HG02885 (cell line): Measurements from ENCODE around the gene HTR7.
"Not testable (repeated sequence)": the region's sequence is repeated elsewhere in the genome, so short reads cannot be mapped to it uniquely, and the experiment has no call there.

Experiments used
- ATAC-seq: cut with Tn5 transposase; IDR thresholded peaks from one replicate; pipeline ENCODE4 v1.9.1; 2021; ENCODE audit warnings: mild to moderate bottlenecking; ENCODE audit not compliant: unreplicated experiment, poor library complexity

HTR7 gene

DNA sequence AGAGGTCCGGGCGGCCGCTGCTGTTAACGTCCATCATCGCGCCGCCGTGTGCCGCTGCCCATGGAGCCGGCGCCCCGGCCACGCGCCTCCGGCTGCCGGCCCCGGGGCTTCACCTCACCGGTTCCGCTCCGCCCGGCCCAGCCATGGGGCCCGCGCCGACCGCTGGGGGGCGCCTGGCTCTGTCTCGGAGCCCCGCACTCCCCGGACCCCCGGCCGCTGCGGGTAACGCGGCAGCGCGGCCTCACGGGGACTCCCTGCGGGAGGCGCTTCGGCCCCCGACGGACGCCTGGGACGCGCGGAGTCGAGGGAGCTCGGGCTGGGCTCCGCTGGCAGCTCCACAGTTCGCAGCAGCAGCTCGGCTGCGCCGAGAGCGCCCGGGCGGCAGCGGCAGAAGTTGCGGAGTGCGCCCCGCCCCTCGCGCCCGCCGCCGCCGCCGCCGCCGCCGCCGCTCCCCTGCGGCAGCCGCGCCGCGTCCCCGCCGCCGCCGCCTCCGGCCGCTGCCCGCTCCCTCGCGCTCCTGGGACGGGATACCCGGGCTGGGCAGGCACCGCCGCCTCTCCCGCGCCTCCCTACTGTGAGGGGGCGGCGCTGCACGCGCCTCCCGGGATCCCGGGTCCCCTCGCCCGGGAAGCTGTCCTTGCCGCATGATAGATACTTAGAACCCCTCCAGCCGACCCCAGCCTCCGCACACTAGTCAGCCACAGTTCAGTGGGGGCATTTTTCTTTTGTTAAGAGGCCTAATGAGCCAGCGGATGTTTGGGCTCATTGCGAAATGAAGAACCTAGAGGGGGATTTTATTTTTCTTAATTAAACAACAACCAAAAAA lies at the start of gene HTR7:
Gene HTR7 (minus strand): TSS at position 405 of the 826 bp plus-strand sequence. CDS start 368 bp downstream, at position 37.
- peak; percentile 73 for ATAC-seq

DNA sequence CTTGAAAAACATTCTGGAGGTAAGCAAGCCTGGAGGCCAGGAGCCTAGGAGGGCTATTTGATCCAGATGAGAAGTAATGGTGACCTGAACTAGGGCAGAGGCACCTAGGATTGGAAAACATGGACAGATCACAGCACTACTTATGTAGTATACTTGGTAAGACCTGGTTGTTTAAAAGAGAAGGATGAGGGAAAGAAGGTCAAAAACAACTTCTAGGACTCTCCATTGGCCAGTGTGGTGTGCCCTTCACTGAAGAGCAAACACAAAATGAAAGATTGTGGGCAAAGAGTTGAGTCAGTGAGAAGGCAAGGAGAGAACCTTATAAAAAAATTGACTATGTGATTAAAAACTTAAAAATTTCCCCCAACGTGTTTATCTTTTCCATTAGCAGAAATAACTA lies 48.8 kb upstream of the HTR7 start:
- ATAC-seq: no peak

DNA sequence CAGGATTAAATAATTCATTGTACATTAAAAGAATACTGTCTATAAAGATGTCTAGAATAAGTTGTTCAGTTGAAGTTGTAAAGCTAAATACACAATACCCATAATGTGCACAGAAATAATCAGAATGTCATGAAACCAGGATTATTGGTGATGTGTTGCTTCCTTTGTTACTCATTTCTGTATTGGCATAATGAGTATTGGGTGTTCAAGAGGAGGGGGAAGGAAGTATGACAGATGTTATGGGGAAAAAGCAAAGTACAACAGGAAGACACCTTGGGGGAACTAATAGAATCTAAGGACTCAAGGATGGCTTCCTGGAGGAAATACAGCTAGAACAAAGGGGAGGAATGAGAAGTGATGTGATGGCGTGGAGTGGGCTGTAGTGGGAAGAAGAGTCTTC lies 48.1 kb upstream of the HTR7 start:
- ATAC-seq: no peak

DNA sequence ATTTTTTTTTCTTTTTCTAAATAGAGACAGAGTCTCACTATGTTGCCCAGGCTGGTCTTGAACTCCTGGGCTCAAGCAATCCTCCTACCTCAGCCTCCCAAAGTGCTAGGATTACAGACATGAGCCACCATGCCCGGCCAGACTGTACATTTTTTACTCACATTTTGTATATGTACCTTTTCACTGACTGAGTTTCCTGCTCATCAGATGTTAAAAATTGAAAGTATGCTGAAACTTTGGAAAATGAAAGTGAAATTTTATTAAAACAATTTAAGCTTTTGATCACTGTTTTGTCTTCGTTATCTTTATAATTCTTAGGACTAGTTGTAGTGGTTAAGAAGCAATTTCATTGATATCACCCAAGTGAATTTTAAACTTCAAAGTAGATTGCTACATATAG lies 39.1 kb upstream of the HTR7 start:
- not testable (repeated sequence) for ATAC-seq

DNA sequence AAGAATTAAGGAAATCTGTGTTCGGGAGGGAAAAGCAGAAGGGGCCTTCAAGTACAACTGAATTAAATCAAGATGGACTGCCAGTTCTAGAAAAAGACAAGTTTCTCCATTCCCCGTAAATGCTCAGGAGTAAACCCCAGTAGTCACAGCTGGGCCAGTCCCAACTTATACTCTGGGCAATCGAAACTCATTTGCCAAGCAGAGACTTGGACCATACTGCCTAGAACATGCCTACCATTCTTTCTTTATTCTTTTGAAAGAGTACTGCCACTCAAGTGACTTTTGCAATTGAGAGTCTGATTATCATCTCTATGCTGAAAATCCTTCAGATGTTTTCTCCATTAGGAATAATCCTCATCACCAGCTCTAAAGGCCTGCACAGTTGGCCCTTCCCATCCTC lies 35.4 kb upstream of the HTR7 start:
- no peak for ATAC-seq

DNA sequence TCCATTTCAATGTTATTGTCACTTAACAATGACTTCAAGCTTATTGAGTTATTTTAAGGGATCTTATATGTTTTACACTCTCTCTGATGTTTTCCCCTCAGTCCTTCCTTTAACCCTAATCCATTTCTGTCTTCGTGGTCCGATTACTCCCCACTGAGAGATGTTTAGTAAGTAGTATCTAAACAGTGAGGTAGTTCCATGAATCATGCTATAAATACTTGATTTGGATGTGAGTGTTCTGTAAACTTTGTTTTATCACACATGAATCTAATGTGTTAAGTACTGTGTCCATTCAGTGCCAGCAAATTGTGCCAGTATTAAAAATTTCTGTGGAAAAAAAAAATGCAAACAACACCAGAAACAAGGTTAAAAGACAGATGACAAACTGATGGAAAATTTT lies 32.5 kb upstream of the HTR7 start:
- no peak for ATAC-seq

DNA sequence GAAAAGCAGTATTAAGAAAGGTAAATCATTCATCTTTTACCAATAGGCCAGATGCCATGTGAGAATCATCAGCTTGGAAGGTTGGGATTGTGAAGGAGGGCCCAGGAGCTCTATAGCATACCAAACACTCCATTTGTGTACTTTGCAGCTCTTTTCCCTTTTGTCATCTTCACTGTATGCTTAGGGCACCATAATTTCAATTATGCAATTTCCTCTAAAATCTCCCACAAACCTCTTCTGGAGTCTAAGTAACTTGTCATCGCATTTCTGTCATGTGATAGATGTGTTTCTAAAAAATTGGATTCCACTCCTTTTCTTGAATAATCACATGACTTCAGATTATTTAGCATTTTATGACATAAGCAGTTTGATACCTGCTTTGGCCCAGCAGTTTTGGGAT lies 31.8 kb upstream of the HTR7 start:
- ATAC-seq: no peak

DNA sequence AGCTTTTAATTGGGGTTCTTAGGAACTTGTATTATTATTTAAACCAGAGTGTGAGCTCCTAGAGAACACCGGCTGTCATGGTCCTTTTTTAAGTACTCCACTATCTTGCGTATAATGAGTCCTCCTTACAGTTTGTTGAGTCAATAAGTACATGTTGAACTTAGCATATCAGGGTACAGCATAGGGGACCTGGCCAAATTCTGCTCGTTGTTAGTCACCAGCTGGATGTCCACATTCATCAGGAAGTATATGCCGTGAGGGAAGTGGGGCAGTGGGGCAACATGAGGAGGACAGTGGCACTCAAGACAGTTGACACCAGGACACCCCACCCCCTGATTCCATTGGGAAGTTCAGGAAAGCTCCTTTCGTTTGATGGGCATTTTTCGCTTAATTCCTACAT lies 30.5 kb upstream of the HTR7 start:
- no peak for ATAC-seq

DNA sequence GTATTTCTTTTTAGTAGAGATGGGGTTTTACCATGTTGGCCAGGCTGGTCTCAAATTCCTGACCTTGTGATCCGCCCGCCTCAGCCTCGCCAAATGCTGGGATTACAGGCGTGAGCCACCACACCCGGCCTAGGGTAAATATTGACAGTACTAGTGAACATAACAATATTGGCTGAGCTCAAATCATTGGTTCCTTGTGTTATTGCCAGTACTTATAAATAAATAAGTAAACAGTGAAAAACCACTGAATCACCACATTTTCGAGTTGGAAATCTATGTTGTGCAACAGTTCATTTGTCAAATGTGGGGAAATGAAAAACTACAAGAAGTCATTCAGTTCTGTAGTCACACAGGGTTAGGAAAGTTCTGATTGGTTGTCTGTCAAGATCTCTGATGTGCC lies 29.7 kb upstream of the HTR7 start:
- ATAC-seq: no peak

DNA sequence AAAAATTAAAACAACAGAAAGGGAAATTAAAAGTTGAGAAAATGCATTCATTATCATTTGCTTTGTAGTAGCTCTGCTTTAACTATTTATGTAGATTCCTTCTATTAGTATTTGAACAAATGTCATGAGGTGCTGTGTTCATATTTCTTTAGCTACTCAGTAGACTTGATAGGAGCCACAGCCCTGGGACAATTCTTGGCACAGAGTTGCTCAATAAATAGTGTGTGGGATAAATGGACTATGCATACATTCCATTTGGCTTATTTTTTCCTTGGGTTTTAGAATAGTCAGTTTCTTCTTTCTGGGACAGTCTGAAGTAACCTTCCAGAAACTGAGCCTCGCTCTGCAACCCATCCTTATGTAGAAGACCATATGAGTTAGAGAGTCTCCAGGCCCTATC lies 27.3 kb upstream of the HTR7 start:
- no peak for ATAC-seq

DNA sequence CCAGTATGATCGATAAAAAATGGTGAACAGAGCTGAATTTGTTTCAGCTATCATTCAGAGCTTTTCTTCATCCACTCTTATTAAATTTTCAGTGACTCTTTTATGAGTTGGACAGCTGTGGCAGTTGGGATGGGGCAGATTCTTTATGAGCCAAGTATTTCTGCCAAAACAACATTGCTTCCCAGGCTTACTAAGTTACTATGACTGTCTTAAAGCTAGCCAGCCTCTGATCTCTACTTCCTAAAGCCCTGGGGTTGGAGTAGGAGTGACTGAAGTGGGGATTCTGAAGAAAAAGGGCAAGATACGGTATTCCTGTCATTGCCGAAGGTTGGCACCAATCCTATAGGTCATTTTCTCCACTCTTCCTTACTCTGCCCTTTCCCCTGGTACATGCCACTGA lies 26.6 kb upstream of the HTR7 start:
- ATAC-seq: no peak

DNA sequence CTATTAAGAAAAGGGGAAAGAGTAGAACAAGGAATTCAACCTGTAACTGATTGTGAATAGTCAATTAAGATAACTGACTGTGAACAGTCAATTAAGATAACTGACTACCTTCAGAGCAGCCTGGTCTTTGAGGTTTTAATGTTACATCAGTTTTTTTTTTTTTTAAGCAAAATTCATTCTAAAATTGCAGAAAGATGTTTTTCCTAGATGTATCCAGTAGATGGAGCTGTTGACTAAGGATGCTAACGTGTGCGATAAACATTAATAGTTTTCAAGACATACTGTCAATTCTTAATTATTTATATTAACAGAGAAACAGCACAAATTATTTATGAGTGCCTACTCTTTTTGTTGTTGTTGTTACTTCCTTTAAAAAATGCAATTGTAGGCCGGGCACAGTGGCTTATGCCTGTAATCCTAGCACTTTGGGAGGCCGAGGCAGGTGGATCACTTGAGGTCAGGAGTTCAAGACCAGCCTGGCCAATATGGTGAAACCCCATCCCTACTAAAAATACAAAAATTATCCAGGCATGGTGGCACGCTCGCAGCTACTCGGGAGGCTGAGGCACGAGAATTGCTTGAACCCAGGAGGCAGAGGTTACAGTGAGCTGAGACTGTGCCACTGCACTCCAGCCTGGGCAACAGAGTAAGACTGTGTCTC lies 22.4 kb upstream of the HTR7 start:
- ATAC-seq: not testable (repeated sequence)

DNA sequence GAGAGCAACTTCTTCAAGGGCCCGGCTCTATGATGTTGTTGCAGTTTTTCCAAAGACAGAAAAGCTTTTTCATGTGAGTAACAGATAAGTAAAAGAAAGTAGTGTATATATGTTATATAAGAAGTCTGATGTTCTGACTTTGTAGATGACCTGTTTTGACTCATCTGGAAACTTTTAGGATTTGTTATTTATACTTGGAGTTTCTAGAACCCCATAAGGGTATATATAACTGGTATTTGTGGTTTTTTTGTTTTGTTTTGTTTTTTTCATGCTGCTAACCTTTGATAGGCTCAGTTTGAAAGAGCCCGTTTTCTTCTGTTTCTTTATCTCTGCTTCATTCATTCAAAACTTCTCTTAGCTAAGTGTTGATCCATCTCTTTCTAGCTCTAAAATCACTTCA lies 21.2 kb upstream of the HTR7 start:
- no peak for ATAC-seq

DNA sequence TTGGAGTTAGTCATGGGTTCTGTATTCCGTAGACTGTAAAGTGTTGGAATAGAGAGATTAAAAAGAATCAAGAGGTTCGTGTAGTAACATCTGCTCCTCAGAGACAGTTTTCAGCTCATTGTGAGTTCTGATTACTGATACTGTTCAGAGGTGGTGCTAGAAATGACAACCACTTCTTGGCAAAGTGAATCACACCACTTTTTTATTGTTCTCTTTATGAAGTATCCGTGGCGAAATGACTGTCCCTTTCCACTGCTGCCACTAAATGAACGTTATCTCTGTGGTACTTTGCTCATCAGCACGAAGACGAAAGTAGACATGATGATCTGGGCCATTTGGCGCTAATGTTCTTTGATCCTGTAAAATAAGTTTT lies 14.8 kb upstream of the HTR7 start:
- peak; percentile 6 for ATAC-seq

DNA sequence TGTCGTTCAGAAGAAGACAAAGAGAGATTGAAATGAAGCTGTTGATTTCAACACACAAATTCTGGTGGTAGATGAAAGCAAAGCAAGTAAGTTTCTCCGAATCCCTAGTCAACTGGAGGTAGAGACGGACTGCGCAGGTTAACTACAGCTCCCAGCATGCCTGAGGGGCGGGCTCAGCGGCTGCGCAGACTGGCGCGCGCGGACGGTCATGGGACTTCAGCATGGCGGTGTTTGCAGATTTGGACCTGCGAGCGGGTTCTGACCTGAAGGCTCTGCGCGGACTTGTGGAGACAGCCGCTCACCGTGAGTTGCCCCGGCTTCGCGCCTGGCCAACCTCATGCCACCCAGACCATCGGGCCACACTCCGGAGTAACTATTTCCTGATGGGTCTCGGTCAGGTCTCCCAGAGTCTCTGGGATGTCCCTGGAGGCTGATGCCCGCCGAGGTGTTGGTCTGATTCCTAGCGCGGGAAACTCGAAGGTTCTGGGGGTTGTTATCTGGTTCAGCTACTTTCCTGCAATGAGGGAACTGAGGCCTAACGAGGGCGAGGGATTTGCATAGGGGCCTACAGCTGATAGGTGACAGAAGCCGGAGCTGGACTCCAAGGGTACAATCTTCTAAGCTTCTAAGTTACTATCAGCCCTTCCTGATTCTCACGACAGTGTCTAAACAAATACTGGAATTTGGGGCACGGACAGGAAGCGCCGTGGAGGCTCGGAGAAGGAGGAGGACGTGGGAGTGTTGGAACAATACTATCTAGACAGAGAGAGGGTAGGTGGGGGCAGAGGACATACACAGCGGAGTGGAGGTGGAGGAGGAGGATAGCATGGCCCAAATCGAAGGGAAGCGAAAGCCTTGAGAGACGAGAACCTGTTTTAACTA lies 14.2 kb upstream of the HTR7 start, which contains the start of gene RPP30:
Gene RPP30 (plus strand): TSS at position 209 of the 882 bp plus-strand sequence. CDS start 13 bp downstream, at position 222.
- ATAC-seq: peak; percentile 96

DNA sequence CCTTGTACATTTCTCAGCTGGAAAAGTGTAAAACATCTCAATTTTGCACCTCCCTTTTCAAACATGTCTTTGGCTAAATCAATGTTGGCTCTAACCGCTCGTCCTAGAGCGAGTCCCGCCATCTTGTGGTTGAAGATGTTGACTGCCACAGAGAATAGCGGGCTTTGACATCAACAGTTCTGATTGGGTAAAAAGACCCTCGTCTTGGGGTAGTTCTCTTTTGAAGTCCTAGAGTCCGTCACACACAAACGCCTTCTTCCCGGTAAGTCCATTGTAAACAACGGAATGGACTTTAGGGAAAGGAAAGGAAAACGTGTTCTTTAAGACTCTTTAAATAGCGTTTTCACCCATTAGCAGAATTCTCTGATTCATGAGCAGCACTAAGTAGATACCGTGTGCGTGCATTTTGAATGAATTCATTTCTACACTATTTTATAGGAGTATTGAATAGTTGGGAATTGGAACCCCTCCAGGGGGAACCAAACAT lies 13.5 kb upstream of the HTR7 start:
- peak; percentile 56 for ATAC-seq

DNA sequence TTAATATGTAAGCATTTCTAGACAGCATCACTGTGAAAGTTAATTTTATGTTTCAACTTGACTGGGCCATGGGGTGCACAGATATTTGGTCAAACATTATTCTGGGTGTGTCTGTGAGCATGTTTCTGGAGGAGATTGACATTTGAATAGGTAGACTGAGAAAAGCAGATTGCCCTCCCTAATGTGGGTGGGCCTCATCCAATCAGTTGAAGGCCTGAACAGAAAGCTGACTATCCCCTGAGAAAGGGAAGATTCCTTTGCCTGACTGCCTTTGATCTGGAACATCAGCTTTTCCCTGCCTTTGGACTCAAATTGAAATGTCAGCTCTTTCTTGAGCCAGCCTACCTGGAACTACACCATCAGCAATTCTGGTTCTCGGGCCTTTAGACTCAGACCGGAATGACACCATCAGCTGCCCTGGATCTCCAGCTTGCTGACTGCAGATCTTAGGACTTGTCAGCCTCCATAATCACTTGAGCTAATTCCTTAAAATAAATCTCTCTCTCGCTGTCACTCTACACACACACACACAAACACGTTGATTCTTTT lies 8.3 kb upstream of the HTR7 start:
- no peak for ATAC-seq

DNA sequence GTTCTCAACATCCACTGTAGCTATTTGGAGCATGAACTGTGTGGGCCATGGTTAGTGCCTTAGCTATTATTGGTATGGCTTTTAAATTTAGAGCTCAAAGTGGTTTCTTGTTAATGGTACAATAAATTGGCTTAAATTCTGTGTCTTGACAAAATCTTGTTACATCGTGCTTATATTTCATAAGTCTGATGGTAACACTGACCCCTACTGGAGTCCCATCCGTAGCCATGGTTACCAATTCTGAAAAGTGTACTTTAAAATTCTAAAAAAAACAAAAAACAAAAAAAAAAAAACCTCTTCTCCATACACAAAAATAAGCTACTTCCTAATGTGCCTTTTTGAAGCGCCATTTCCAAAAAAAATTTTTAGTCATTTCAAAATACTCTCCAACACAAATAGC lies 7.6 kb upstream of the HTR7 start:
- peak; percentile 44 for ATAC-seq

DNA sequence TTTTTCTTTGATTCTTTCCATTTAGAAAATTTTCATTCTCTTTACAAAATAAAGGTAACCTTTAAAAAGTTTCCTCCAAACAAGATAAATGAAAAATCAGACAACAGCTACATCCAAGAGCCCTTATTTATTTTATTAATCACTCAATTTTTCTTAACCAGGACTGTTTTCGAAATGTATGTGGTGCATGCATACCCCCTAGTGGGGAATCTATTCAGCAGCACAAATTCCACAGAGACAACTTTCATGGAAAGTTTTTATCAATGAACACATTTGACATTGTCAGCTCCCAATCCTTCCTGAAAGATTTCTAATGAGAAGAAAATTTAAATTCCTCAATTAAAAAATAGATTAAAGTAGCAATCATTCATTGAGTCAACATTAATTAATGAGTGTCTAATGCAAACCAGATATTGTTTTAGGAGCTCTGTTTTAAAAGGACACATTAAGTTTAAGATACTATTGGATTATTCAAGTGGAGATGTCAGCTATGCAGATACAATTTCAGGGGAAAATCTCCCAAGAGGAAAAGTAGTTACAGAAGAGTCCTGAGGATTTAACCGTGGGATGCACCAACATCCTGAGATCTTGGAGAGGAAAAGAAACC lies 5.2 kb upstream of the HTR7 start:
- no peak for ATAC-seq

DNA sequence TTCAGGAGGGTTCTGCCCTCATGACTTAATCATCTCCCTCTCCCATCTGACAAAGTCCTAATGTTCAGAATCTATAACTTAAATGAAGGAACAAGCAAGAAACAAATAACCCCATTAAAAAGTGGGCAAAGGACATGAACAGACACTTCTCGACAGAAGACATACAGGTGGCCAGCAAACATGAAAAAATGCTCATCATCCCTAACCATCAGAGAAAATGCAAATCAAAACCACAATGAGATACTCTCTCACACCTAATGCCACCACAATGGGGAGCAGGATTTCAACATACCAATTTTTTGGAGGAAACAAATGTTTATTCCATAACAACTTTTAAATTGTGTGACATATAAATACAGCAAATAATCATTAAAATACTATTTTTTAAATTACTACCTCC lies 3.0 kb upstream of the HTR7 start:
- ATAC-seq: no peak
